Endometrial microvascular endothelial cells (primary cell): ENCODE measurements around the gene CPED1. TPM values are rescaled to one million over a fixed set of nuclear protein-coding genes. Genes with fewer than 3 reads are reported as not detected.
"Not testable (repeated sequence)": the region's sequence is repeated elsewhere in the genome, so short reads cannot be mapped to it uniquely, and the experiment has no call there.

Source experiments
- in situ Hi-C: cut with HindIII; loops from 2 replicates; pipeline ENCODE4 v1.10.0; 2017; ENCODE audit warnings: low sequenced_read_pairs, low pct_unique_long_range_greater_than_20kb; ENCODE audit errors: inconsistent ontology term
- total RNA-seq: library from RNA; depleted of rRNA; stranded (reverse); fragments of >200 nt; gene quantifications from one replicate; pipeline ENCODE4 v1.2.3, GENCODE V29; 2015; ENCODE audit errors: inconsistent ontology term

Gene CPED1
- total RNA-seq, 1 donor from 2014 or later: 4.9 TPM

DNA sequence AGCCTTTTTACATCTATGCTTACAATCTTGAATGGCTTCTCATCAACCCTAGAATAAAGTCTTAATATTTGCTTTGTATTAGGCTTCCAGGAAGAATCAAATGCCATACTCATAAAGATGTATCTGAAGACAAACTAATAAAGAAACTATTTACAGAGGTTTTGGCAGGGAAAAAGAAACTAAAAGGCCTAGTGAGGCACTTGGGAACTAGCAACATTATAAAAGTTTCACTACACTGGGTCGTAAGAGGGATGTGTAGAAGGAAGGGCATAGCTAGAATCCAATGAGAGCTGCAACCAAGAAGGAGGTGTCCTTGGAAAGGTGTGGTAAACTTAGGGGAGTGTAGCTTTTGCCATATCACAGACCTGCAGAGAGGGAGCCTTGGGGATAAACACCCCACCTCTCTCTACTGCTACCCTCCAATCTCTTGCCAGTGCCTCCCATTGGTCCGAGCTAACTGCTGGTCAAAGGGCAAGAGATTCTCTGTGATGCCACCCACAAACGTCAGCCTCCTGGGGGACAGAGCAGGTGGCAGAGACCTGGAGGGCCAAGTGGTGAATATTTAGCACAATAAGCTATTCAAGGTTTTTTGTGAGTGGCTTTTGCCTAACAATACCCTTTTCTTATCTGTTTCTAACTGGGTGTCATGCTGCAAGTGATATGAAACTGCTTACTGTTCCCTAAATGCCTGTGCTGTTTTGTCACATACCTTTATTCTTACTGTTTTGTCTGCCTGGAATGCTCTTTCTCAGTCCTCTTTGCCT, 60.7 kb downstream of the CPED1 start:
- in situ Hi-C loops: no loop called here

DNA sequence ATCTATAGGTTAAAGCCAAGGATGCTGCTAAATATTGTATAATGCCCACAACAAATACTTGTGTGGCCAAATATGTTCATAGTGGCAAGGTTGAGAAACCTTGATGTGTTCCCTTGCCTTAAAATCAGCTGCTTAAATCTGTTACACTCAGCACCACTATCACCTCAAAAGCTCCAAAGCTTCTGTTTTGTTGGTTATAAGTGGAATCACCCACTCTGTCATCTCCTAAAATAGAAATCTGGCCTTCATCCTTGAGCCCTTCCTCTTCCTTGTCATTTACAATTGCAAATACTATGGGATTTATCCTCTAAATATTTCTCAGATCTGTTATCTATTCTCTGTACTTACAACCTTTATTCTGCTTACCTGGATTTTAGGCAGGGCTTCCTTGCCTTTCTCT, 61.4 kb downstream of the CPED1 start:
- in situ Hi-C loops: no loop called here

DNA sequence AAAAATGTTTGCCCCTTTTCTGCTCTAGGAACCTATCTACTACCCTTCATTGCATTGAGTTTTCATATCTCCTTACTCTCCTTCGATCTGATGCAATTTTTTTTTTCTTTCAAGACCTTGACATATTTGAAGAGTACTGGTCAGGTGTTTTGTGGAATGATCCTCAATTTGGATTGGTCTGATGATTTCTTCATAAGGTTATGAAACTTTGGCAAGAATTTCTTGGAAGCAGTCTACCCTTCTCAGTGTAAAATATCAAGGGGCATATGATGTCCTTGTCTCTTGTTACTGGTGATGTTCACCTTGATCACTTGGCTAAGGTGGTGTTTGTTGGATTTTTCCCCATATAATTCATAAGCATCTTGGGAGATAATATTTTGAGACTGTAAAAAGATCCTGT, 64.7 kb downstream of the CPED1 start:
- in situ Hi-C loops: no loop called here

DNA sequence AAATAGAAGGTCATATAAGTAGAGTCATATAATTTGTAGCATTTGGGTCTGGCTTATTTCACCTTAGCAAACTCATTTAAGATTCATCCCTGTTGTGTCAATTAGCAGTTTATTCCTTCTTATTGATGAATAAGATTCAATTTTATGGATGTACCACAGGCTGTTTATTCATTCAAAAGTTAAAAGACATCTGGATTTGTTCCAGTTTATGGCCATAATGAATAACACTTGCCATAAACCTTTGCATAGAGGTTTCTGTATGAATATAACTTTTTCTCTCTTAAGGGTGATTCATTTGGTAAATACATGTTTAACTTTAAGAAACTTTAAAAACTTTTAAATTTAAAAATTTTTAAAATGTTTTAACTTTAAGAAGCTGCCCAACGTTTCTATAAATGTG, 66.4 kb downstream of the CPED1 start:
- in situ Hi-C loops: no loop called here

DNA sequence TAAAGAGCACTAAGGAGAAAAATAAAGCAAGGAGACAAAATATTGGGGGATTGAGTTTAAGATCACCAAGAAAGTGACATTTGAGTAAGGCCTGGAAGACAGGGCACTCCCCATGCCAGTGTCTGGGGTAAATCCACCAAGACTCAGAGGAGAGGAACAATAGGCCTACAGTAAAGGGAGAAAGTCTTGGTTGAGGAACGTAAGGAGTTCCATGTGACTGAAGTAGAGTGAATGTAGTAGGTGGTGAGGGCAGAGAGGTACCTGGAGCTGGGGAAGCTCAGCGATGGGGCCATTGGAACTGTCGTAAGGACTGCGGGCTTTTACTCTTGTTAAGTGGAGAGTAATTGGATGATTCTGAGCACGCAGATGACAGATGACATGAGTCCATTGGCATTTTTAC, 69.4 kb downstream of the CPED1 start:
- in situ Hi-C loops: no loop called here

DNA sequence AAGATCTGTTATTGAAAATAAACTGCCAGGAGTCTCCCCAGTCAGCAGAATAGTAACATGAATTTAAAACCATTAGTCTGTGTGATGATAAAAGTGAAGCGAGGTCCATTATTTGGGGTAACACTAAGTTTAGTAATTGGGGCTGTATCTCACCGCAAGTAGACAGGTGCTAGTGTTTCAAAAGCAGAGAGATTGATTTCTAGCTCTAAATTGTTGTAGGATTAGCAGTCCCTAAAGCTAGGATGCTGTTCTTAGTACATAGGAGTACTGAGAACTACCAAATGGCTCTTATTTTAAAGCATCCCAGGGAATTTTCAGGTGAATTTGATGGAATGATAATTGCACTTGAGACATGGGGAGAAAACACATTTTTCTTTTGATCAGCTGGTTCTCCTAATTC, 70.5 kb downstream of the CPED1 start:
- in situ Hi-C loops: no loop called here

DNA sequence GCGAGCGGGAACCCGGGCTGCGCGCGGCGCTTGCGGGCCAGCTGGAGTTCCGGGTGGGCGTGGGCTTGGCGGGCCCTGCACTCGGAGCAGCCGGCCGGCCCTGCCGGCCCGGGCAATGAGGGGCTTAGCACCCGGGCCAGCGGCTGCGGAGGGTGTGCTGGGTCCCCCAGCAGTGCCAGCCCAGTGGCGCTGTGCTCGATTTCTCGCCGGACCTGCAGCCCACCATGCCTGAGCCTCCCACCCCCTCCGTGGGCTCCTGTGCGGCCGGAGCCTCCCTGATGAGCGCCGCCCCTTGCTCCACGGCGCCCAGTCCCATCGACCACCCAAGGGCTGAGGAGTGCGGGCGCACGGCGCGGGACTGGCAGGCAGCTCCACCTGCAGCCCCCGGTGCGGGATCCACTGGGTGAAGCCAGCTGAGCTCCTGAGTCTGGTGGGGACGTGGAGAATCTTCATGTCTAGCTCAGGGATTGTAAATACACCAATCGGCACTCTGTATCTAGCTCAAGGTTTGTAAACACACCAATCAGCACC, 71.5 kb downstream of the CPED1 start:
- in situ Hi-C loops: not testable (repeated sequence)

DNA sequence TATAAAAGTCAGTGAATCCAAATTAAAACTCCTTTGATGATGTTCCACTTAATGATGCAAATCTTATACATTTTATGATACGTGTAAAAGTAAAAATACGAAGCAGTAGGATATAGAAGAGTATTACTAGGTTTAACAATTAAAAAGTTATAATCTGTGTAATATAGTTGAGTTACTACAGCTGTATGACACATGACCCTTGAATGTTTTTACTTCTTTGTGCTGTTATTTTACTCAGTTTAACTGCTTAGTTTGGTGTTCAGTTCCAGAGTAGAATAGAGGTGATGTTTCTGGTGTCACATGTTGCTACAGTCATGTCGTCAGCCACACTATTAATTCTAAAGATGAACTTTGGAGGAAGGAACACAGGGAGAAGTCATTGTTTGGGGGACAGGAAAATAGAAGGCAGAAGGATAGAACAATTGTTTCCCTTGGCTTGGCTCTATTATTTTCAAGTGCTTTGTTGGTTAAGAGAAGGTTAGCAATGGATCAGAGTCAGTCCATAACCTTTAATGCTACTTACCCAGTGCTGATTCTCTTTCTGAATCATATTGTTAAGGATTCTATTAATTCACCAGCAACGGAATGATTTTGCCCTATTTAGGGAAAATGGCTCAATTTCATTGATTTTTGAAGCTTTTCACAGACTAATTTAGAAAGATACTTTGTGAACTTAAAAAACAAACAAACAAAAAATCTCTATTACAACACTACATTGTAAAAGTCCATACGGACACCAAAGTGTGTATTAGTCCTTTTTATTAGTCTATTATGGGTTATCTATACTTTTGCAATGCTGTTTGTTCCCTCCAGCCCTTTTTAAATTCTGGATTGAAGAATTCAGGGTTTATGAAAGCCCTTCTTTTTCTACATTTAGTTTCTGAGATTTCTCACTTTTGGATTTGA, 73.4 kb downstream of the CPED1 start:
- in situ Hi-C loops: no loop called here

DNA sequence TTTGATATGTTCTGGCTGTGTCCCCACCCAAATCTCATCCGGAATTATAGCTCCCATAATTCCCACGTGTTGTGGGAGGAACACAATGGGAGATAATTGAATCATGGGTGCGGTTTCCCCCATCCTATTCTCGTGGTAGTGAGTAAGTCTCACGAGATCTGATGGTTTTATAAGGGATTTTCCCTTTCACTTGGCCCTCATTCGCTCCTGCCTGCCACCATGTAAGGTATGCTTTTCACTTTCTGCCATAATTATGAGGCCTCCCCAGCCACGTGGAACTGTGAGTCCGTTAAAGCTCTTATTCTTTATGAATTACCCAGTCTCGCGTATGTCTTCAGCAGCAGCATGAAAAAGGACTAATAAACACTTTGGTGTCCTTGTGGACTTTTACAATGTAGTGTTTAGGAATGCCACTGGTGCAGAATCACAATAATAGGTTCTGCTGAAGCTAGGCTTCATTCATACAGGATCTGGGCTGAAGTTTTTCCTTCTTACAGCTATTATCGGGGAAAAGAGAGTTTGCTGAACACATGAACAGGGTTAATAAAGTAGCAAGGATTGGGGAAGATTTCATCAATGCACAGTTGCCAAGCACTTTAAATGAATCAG, 74.3 kb downstream of the CPED1 start:
- in situ Hi-C loops: no loop called here

DNA sequence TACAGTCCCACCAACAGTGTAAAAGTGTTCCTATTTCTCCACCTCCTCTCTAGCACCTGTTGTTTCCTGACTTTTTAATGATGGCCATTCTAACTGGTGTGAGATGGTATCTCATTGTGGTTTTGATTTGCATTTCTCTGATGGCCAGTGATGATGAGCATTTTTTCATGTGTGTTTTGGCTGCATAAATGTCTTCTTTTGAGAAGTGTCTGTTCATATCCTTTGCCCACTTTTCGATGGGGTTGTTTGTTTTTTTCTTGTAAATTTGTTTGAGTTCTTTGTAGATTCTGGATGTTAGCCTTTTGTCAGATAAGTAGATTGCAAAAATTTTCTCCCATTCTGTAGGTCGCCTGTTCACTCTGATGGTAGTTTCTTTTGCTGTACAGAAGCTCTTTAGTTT, 79.2 kb downstream of the CPED1 start:
- in situ Hi-C loops: not testable (repeated sequence)

DNA sequence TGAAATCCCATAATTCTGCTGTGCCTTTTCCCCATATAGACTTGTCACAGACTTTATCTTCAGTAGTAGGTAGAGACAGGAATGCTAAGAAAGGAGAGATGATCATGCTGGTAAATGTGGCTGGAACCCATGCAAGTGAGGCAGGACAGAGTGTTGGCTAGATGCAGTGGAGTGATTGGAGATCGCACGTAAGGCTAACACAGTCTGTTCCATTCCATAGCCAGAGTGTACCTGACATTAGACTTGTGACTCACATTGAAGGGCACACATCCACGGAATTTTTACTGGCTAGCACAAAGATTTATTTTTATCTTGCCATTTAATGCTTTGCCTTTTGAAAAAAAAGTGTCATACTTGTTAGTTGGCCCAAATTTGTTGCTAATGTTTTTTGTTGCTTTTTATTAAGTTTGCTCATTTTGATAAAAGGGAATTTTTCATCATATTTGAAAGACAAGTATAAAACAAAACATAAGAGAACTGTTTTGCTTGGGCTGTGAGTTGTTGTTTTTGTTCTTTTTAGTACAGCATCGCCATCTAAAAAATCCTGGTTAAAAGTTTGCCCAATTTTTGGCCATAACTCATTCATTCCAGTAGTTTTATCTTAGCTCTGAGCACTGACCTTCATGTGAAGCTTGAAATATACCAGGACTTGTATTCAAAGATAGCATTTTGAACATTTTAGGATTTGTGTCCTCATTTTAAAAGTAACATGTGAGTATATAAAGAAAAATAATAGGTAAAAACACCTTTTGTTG, 81.0 kb downstream of the CPED1 start:
- in situ Hi-C loops: no loop called here

DNA sequence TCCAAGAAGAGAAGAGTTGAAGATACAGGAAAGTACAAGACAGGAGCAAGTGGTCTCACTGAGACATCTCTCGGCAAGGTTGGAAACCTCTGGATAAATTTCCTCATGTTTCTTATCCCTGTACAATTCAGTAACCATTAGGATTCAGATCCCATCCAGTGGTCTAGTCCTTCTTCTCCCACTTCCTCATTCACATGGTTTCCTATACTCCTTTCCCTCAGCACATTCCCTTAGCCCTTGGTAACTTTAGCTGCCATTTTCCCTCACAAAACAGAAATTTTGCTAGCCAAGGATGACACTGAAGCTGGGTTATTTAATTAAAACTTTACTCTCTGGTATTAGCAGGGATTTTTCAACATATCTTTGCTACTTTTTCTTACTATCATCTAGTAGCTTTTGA, 82.6 kb downstream of the CPED1 start:
- in situ Hi-C loops: no loop called here

DNA sequence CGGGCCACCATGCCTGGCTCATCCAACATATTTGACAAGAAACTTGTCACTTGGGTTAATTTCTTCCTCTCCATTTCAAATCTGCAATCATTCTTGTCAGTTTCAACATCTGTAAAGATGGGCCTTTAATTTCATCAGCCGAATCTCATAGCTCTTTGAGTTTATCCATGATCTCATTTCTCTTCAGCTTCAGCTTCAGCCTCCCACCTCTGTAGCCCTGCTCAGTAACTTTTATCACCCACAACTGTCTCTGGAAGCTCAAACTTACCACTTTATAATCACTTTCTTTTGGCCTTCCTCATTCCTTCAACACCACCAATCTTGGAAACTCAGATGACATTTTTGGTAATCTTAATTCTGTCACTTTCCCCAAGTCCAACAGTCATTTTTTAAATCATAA, 83.2 kb downstream of the CPED1 start:
- in situ Hi-C loops: no loop called here

DNA sequence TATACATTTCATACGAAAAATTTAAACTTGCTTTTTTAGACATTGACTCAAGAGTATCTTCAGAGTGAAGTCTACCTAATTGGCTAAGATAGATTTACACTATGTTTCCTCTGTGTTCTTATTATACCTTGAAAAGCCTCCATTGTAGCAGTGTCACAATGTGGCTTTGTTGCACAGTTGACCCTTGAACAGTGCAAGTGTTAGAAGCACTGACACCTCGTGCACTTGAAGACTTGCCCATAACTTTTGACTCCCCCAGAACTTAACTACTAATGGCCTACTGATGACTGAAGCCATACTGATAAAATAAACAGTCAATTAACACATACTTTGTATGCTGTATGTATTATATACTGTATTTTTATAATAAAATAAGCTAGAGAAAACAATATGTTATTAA, 84.3 kb downstream of the CPED1 start:
- in situ Hi-C loops: no loop called here

DNA sequence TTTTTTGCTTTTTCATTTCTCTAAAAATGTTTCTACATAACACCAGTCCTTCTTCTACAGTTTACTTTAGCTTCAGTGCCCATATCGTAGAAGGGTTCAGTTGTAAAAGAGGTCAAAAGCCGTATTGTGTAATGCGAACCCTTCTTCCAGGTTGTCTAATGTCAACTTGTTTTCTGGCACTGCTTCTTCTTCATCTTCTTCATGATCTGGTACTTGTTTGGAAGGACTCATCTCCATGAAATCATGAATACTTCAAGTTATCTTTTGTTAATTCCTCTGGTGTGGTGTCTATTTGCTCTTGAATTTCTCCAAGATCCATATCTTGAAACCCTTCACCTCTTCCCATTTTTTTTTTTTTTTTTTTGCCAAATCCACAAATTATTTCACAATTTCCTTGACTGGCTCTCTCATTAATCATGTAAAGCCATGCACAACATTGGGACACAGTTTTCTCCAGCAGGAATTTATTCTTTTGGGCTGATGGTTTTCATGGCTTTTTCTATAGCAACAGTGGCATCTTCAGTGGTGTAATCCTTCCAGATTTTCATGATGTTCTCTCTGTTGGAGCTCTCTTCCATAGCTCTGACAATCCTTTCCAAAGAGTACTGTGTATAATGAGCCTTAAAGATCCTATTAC, 85.1 kb downstream of the CPED1 start:
- in situ Hi-C loops: no loop called here

DNA sequence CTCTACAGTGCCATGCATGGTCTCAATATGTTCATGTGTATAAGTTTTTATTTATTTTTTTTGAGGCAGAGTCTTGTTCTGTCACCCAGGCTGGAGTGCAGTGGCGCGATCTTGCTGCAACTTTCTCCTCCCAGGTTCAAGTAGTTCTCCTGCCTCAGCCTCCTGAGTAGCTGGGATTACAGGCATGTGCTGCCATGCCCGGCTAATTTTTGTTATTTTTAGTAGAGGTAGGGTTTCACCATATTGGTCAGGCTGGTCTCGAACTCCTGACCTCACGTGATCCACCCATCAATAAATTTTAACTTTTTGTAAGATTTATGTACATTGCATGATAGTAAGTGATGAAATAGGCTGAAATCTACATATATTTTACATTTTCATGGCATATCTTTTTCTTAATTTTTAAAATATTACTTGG, 86.9 kb downstream of the CPED1 start:
- in situ Hi-C loops: not testable (repeated sequence)

DNA sequence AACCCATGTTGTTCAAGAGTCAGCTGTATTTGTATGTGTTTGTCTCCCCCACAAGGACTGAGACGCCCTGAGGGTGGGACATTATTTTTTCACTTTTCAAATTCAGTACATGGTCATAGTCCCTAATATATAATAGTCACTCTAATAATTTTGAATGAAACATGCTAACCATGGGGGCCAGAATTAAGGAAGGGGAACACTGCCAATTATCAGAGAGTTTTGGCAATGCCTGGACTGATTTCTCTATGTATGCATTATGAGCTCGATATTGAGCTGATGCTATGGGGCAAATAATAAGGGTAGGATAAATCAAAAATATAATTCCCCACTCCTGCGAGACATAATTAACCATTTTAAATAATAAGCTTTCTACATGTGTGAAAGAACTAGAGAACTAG, 87.4 kb downstream of the CPED1 start:
- in situ Hi-C loops: no loop called here

DNA sequence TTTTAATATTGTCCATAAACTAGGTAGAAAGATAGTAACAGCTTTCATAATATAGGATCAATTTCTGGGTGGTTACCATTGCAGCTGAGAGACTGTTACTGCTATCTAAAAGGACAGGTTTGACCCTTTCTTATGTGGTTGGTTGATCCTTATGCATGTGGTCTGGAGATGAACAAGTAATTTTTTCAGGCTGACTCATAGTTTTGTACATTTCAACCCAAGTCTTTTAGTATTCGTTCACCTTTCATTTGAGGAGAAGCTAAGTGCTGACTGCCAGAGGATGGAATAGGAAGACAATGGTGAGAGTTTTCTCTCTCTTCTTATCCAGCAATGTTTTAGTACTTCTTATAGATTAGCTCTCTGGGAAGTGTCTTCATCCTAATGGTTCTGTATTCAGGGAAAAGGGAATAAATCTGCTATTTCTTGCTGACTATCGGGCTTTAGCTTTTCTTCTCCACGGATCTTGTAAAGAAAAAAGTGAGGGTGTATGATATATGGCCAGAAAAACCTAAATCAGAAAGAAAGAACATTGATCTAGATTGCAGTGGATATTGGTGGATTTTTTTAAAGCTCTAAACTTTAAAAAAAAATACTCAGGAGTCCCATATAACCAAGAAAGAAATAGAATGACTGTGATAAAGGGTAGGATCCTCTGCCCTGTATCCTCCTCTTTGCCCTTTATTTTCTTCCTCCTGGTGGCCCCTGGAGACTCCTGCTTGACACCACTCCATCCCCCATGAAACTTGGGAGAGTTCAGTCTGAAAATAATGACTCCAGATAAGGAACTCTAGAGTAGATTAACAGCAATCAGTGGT, 88.0 kb downstream of the CPED1 start:
- in situ Hi-C loops: no loop called here
